Measurements from ENCODE around the gene MIPEP. TPM values are rescaled to one million over a fixed set of nuclear protein-coding genes. Genes with fewer than 3 reads are reported as not detected.

The MIPEP gene
- total RNA-seq, 6 donors from 2014 or later: 14.5 to 29.3 (median 19.1) TPM

DNA sequence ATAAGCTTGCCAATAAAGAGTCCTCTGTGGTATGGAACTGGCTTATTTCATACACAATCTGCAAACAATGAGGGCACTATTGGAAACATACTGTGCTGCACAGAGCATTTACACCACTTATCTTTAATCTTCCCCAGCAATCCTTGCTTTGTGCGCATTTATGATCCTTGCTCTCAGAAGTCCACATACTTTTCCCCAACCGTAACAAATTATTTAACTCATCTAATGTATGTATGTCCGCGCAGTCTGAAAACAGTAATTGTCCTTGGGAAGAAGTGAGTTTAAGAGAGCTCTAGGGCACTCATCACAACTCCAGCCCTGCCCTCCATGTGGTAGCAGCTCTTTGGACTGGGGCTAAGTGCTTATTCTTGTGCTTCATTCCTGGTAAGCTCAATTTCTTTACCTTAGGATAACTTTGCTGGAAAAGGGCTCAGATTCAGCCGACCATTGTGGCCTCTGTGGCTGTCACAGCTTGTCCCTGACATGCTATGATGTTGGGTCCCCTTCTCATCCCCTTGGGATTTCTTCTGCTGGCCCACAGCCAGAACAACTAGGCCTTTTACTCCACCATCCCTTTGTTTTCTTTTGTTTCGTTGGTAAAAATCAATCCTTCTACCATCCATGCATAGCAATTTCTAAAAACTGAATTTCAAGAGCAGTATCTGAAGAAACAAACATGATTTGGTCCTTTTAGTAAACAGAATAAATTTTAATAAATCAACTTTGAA lies 166.3 kb downstream of the MIPEP start:
- no peak for TF ChIP-seq POLR2A (IDR thresholded peaks at IDR 0.05)
- TF ChIP-seq, protein P1, sequence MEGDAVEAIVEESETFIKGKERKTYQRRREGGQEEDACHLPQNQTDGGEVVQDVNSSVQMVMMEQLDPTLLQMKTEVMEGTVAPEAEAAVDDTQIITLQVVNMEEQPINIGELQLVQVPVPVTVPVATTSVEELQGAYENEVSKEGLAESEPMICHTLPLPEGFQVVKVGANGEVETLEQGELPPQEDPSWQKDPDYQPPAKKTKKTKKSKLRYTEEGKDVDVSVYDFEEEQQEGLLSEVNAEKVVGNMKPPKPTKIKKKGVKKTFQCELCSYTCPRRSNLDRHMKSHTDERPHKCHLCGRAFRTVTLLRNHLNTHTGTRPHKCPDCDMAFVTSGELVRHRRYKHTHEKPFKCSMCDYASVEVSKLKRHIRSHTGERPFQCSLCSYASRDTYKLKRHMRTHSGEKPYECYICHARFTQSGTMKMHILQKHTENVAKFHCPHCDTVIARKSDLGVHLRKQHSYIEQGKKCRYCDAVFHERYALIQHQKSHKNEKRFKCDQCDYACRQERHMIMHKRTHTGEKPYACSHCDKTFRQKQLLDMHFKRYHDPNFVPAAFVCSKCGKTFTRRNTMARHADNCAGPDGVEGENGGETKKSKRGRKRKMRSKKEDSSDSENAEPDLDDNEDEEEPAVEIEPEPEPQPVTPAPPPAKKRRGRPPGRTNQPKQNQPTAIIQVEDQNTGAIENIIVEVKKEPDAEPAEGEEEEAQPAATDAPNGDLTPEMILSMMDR (IDR thresholded peaks at IDR 0.05): no peak
- no peak for TF ChIP-seq POLR2AphosphoS5 (IDR thresholded peaks at IDR 0.05)
- no peak for TF ChIP-seq EP300 (IDR thresholded peaks at IDR 0.05)
- H3K36me3 ChIP-seq: no peaks in the 10 kb centered on the region
- WGBS, 2 donors: 72 to 82% methylated on average over 6 of the region's 6 CpGs
- peaks cover 0 to 18% (median 0%) of the 10 kb centered on the region in 4 donors for H3K4me1 ChIP-seq
- ATAC-seq (ENCODE audit: low FRiP score in 2 of 2) (no peak), DNase-seq (no peak)
- peak overlapping the region in 1 of 4 donors; percentile 30 for H3K27ac ChIP-seq
- H3K9me3 ChIP-seq: no peaks in the 10 kb centered on the region
- H3K4me3 ChIP-seq: no peak overlapping the region
- H3K27me3 ChIP-seq: no peaks in the 10 kb centered on the region

DNA sequence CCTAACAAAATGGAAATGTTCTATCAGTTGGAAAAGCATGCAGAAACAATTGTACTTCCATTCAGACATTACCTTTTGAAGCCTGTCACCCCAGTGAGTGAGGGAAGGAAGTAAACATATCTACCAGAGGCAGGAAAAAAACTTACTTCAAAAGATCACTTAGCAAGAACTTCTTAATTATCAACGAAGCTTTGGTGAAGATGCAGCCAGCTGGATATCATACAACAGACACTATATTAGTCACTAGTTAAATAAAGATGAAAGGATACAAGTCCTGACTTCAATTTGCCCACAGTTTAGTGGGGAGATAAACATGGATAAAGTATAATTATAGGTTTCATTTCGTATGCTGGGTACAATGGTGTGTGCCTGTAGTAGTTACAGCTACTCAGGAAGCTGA lies 170.2 kb downstream of the MIPEP start:
- ATAC-seq (ENCODE audit: low FRiP score in 2 of 2): no peak
- Histone ChIP-seq H3K4me3 (no peak overlapping the region), H3K9me3 (no peaks in the 10 kb centered on the region), H3K4me1 (peaks cover 0 to 11% (median 0%) of the 10 kb centered on the region in 4 donors), H3K27me3 (no peaks in the 10 kb centered on the region), H3K36me3 (no peaks in the 10 kb centered on the region), H3K27ac (no peak overlapping the region)
- DNase-seq: no peak
- WGBS, 2 donors: 37 to 38% methylated on average over 2 of the region's 2 CpGs
- TF ChIP-seq, protein P1 (IDR thresholded peaks at IDR 0.05): no peak
- TF ChIP-seq POLR2A (IDR thresholded peaks at IDR 0.05) (no peak), EP300 (IDR thresholded peaks at IDR 0.05) (no peak), POLR2AphosphoS5 (IDR thresholded peaks at IDR 0.05) (no peak)

DNA sequence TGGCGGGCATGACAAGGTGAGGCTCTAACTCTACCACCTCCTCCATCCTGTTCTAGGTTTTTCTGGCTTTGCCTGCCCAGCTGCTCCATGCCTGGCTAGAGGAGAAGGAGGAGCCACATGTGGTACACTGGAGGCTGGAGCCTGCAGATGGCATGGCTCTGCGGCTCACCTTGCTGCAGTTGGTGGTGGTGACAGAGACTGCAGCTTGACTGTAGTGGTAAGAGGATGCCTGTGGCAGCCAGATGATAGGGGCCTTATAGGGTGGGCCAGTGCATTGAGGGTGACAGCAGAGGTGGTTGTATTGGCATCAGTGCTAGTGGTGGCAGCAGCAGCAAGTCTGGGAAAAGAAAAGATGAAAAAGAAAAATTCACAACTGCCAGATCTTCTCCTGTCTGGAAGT lies 172.8 kb downstream of the MIPEP start:
- DNase-seq (no peak), ATAC-seq (ENCODE audit: low FRiP score in 2 of 2) (no peak)
- Histone ChIP-seq H3K9me3 (no peaks in the 10 kb centered on the region), H3K36me3 (no peaks in the 10 kb centered on the region), H3K27me3 (no peaks in the 10 kb centered on the region), H3K4me3 (no peak overlapping the region), H3K27ac (no peak overlapping the region), H3K4me1 (no peaks in the 10 kb centered on the region)
- WGBS, 2 donors: 97% methylated on average over 2 of the region's 2 CpGs; no CpG with 5 or more reads in 1 of the 2 donors
- TF ChIP-seq POLR2A (IDR thresholded peaks at IDR 0.05): no peak
- no peak for TF ChIP-seq EP300 (IDR thresholded peaks at IDR 0.05)
- TF ChIP-seq, protein P1 (IDR thresholded peaks at IDR 0.05): no peak
- TF ChIP-seq POLR2AphosphoS5 (IDR thresholded peaks at IDR 0.05): no peak

DNA sequence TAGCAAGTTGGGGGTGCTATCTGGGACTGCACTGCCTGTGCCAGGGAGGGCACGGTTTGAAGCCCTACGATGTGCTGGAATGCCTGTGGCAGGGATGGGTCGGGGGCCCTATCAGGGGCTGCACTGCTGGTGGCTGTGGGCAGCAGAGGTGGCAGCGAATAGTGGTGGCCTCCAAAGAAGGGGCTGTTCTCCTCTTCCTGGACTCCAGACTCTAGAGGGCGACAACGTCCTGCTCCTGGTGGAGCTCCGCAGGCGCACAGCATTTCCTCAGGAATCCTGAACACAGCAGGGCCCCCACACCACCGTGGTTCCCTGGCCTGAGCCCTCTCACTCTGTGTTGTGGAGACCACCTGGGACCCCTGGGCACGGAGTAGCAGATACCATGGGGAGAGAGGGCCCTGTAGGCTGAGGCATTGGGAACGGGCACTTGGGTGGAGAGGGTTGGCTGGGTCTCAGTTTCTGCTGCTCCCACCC lies 173.4 kb downstream of the MIPEP start:
- no peak overlapping the region for H3K27ac ChIP-seq
- H3K27me3 ChIP-seq: no peaks in the 10 kb centered on the region
- TF ChIP-seq, protein P1 (IDR thresholded peaks at IDR 0.05): peak in 4 of 6 experiments; percentile 28 to 60 (median 38)
- no peak for TF ChIP-seq POLR2AphosphoS5 (IDR thresholded peaks at IDR 0.05)
- H3K36me3 ChIP-seq: no peaks in the 10 kb centered on the region
- H3K4me1 ChIP-seq: no peaks in the 10 kb centered on the region
- ATAC-seq (ENCODE audit: low FRiP score in 2 of 2) (peak; percentile 36 to 65), DNase-seq (no peak)
- 78 to 91% methylated on average over 6 to 11 of the region's 11 CpGs for WGBS, 2 donors
- H3K9me3 ChIP-seq: no peaks in the 10 kb centered on the region
- no peak overlapping the region for H3K4me3 ChIP-seq
